ENCODE measurements around the gene ANTKMT.

The ANTKMT gene

GRCh38 chr16:707062-707538 lies 13.8 kb upstream of the ANTKMT start:
- DNase-seq (ENCODE audit: low read depth) = no peak
- TF ChIP-seq CTCF (IDR thresholded peaks at IDR 0.05; ENCODE audit: low read depth, low read length, missing control alignments) = no peak
- H3K4me3 ChIP-seq (ENCODE audit: low read depth, low read length) = no peak overlapping the region

- DNase-seq (ENCODE audit: low read depth) = no peak
- H3K4me3 ChIP-seq (ENCODE audit: low read depth, low read length) = no peak overlapping the region
- no peak for TF ChIP-seq CTCF (IDR thresholded peaks at IDR 0.05; ENCODE audit: low read depth, low read length, missing control alignments)
Measured at GRCh38 chr16:708019-708418, 12.9 kb upstream of the ANTKMT start.

- no peak for TF ChIP-seq CTCF (IDR thresholded peaks at IDR 0.05; ENCODE audit: low read depth, low read length, missing control alignments)
- no peak for DNase-seq (ENCODE audit: low read depth)
- no peak overlapping the region for H3K4me3 ChIP-seq (ENCODE audit: low read depth, low read length)
Measured at GRCh38 chr16:708959-709358, 12.0 kb upstream of the ANTKMT start.

GRCh38 chr16:709566-710499 lies 11.1 kb upstream of the ANTKMT start:
- no peak overlapping the region for H3K4me3 ChIP-seq (ENCODE audit: low read depth, low read length)
- no peak for TF ChIP-seq CTCF (IDR thresholded peaks at IDR 0.05; ENCODE audit: low read depth, low read length, missing control alignments)
- no peak for DNase-seq (ENCODE audit: low read depth)

GRCh38 chr16:710500-711075 lies 10.4 kb upstream of the ANTKMT start:
- no peak for TF ChIP-seq CTCF (IDR thresholded peaks at IDR 0.05; ENCODE audit: low read depth, low read length, missing control alignments)
- no peak overlapping the region for H3K4me3 ChIP-seq (ENCODE audit: low read depth, low read length)
- no peak for DNase-seq (ENCODE audit: low read depth)

GRCh38 chr16:711084-711483 lies 9.9 kb upstream of the ANTKMT start:
- H3K4me3 ChIP-seq (ENCODE audit: low read depth, low read length) = no peak overlapping the region
- DNase-seq (ENCODE audit: low read depth) = no peak
- no peak for TF ChIP-seq CTCF (IDR thresholded peaks at IDR 0.05; ENCODE audit: low read depth, low read length, missing control alignments)
